ENCODE measurements around the gene SLC39A3.

- TF ChIP-seq, protein P1, sequence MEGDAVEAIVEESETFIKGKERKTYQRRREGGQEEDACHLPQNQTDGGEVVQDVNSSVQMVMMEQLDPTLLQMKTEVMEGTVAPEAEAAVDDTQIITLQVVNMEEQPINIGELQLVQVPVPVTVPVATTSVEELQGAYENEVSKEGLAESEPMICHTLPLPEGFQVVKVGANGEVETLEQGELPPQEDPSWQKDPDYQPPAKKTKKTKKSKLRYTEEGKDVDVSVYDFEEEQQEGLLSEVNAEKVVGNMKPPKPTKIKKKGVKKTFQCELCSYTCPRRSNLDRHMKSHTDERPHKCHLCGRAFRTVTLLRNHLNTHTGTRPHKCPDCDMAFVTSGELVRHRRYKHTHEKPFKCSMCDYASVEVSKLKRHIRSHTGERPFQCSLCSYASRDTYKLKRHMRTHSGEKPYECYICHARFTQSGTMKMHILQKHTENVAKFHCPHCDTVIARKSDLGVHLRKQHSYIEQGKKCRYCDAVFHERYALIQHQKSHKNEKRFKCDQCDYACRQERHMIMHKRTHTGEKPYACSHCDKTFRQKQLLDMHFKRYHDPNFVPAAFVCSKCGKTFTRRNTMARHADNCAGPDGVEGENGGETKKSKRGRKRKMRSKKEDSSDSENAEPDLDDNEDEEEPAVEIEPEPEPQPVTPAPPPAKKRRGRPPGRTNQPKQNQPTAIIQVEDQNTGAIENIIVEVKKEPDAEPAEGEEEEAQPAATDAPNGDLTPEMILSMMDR (conservative IDR thresholded peaks at IDR 0.05; ENCODE audit: low read depth in 2 of 2), result no peak
- TF ChIP-seq STAT1 (IDR thresholded peaks at IDR 0.05; ENCODE audit: unreplicated experiment) (no peak), POLR2AphosphoS5 (IDR thresholded peaks at IDR 0.05; ENCODE audit: low read depth) (no peak), ZNF331 (CRISPR knock-in tag; IDR thresholded peaks at IDR 0.05; ENCODE audit: low read depth) (no peak), EZH2phosphoT487 (IDR thresholded peaks at IDR 0.05; ENCODE audit: unreplicated experiment) (no peak), EZH2 (IDR thresholded peaks at IDR 0.05; ENCODE audit: low read depth, unreplicated experiment) (no peak), CREB1 (CRISPR knock-in tag; IDR thresholded peaks at IDR 0.05; ENCODE audit: low read depth) (no peak), JUNB (IDR thresholded peaks at IDR 0.05; ENCODE audit: unreplicated experiment) (no peak), ZNF114 (CRISPR knock-in tag; IDR thresholded peaks at IDR 0.05) (no peak), ETS1 (IDR thresholded peaks at IDR 0.05) (no peak), NANOG (IDR thresholded peaks at IDR 0.05; ENCODE audit: borderline replicate concordance) (no peak)
- TF ChIP-seq, protein P2, sequence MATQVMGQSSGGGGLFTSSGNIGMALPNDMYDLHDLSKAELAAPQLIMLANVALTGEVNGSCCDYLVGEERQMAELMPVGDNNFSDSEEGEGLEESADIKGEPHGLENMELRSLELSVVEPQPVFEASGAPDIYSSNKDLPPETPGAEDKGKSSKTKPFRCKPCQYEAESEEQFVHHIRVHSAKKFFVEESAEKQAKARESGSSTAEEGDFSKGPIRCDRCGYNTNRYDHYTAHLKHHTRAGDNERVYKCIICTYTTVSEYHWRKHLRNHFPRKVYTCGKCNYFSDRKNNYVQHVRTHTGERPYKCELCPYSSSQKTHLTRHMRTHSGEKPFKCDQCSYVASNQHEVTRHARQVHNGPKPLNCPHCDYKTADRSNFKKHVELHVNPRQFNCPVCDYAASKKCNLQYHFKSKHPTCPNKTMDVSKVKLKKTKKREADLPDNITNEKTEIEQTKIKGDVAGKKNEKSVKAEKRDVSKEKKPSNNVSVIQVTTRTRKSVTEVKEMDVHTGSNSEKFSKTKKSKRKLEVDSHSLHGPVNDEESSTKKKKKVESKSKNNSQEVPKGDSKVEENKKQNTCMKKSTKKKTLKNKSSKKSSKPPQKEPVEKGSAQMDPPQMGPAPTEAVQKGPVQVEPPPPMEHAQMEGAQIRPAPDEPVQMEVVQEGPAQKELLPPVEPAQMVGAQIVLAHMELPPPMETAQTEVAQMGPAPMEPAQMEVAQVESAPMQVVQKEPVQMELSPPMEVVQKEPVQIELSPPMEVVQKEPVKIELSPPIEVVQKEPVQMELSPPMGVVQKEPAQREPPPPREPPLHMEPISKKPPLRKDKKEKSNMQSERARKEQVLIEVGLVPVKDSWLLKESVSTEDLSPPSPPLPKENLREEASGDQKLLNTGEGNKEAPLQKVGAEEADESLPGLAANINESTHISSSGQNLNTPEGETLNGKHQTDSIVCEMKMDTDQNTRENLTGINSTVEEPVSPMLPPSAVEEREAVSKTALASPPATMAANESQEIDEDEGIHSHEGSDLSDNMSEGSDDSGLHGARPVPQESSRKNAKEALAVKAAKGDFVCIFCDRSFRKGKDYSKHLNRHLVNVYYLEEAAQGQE (IDR thresholded peaks at IDR 0.05; ENCODE audit: unreplicated experiment), result no peak
These were observed 20.5 kb downstream of the SLC39A3 start for GRCh38 chr19:2719232-2719735.

Measured in GM23338 (cell line).